ENCODE measurements around the gene TICRR. TPM values are rescaled to one million over a fixed set of nuclear protein-coding genes. Genes with fewer than 3 reads are reported as not detected.

Gene TICRR
- total RNA-seq, 1 donor from 2014 or later: 1.7 TPM

- no peak for TF ChIP-seq CTCF (IDR thresholded peaks at IDR 0.05; ENCODE audit: insufficient read depth, low read length, poor library complexity, severe bottlenecking)
- Histone ChIP-seq H3K4me3 (ENCODE audit: low read depth, low read length) (no peak overlapping the region), H3K27me3 (ENCODE audit: control insufficient read depth, insufficient read depth, low read length) (no peaks in the 10 kb centered on the region), H3K36me3 (ENCODE audit: control insufficient read depth, insufficient read depth, low read length) (peaks cover 2% of the 10 kb centered on the region)
- no peak for DNase-seq (ENCODE audit: low read depth)
These were observed 37.8 kb downstream of the TICRR start for GRCh38 chr15:89613031-89613430.

GRCh38 chr15:89614164-89614563 is 38.9 kb downstream of the TICRR start:
- no peak overlapping the region for H3K4me3 ChIP-seq (ENCODE audit: low read depth, low read length)
- no peaks in the 10 kb centered on the region for H3K27me3 ChIP-seq (ENCODE audit: control insufficient read depth, insufficient read depth, low read length)
- no peak for DNase-seq (ENCODE audit: low read depth)
- no peak for TF ChIP-seq CTCF (IDR thresholded peaks at IDR 0.05; ENCODE audit: insufficient read depth, low read length, poor library complexity, severe bottlenecking)
- H3K36me3 ChIP-seq (ENCODE audit: control insufficient read depth, insufficient read depth, low read length): peaks cover 2% of the 10 kb centered on the region

GRCh38 chr15:89615135-89615534 is 39.9 kb downstream of the TICRR start:
- DNase-seq (ENCODE audit: low read depth): no peak

GRCh38 chr15:89616228-89616627 is 41.0 kb downstream of the TICRR start:
- peaks cover 2% of the 10 kb centered on the region for H3K36me3 ChIP-seq (ENCODE audit: control insufficient read depth, insufficient read depth, low read length)
- DNase-seq (ENCODE audit: low read depth): no peak
- no peak overlapping the region for H3K4me3 ChIP-seq (ENCODE audit: low read depth, low read length)
- H3K27me3 ChIP-seq (ENCODE audit: control insufficient read depth, insufficient read depth, low read length): no peaks in the 10 kb centered on the region
- TF ChIP-seq CTCF (IDR thresholded peaks at IDR 0.05; ENCODE audit: insufficient read depth, low read length, poor library complexity, severe bottlenecking): no peak

More at GRCh38 chr15:89615135-89615534, 39.9 kb downstream of the TICRR start:
- Histone ChIP-seq H3K36me3 (ENCODE audit: control insufficient read depth, insufficient read depth, low read length) (peaks cover 2% of the 10 kb centered on the region), H3K27me3 (ENCODE audit: control insufficient read depth, insufficient read depth, low read length) (no peaks in the 10 kb centered on the region), H3K4me3 (ENCODE audit: low read depth, low read length) (no peak overlapping the region)
- no peak for TF ChIP-seq CTCF (IDR thresholded peaks at IDR 0.05; ENCODE audit: insufficient read depth, low read length, poor library complexity, severe bottlenecking)

- TF ChIP-seq CTCF (IDR thresholded peaks at IDR 0.05; ENCODE audit: insufficient read depth, low read length, poor library complexity, severe bottlenecking): no peak
- peaks cover 2% of the 10 kb centered on the region for H3K36me3 ChIP-seq (ENCODE audit: control insufficient read depth, insufficient read depth, low read length)
- no peak overlapping the region for H3K4me3 ChIP-seq (ENCODE audit: low read depth, low read length)
- DNase-seq (ENCODE audit: low read depth): no peak
- no peaks in the 10 kb centered on the region for H3K27me3 ChIP-seq (ENCODE audit: control insufficient read depth, insufficient read depth, low read length)
These were observed 46.3 kb downstream of the TICRR start for GRCh38 chr15:89621547-89621946.

- H3K27me3 ChIP-seq (ENCODE audit: control insufficient read depth, insufficient read depth, low read length): no peaks in the 10 kb centered on the region
- TF ChIP-seq CTCF (IDR thresholded peaks at IDR 0.05; ENCODE audit: insufficient read depth, low read length, poor library complexity, severe bottlenecking): no peak
- no peak overlapping the region for H3K4me3 ChIP-seq (ENCODE audit: low read depth, low read length)
- no peak for DNase-seq (ENCODE audit: low read depth)
- H3K36me3 ChIP-seq (ENCODE audit: control insufficient read depth, insufficient read depth, low read length): peaks cover 3% of the 10 kb centered on the region
These were observed 47.9 kb downstream of the TICRR start for GRCh38 chr15:89623165-89623564.
